Skin epidermis (tissue), 12 donors: ENCODE measurements around the gene TLE3.

Experiments
- H3K27ac ChIP-seq, 21 experiments: fragments of 200-600 bp; sonication (generic) in 11 of 21; one replicate each; pipeline ENCODE4 v1.5.0; 2020; ENCODE audit warnings: mild to moderate bottlenecking in 3 of 21, inconsistent platforms in 2 of 21, moderate library complexity in 2 of 21
- H3K4me3 ChIP-seq, 7 experiments: fragments of 200-600 bp; sonication (generic) in 2 of 7; one replicate each; pipeline ENCODE4 v1.5.0; 2020; ENCODE audit warnings: inconsistent platforms in 2 of 7, mild to moderate bottlenecking in 2 of 7, moderate library complexity in 1 of 7

The TLE3 gene

DNA sequence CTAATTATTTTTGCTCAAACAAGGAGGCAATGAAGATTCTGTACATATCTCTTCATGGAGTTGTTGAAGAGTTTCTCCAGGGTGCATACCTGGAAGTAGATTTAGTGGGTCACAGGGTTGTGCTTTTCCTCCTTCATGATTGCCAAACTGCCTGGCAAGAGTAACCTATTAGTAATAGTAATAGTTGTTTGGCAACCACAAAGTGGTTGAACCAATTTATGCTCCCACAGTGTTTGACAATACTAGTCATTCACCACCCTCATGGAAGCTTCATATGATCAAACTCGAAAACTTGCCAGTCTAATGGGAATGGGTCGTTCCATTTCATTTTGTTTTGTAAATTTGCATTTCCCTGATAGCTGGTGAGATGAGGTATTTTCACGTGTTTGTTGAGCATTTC, 57.8 kb downstream of the TLE3 start:
- no peak overlapping the region for H3K4me3 ChIP-seq
- no peak overlapping the region for H3K27ac ChIP-seq

DNA sequence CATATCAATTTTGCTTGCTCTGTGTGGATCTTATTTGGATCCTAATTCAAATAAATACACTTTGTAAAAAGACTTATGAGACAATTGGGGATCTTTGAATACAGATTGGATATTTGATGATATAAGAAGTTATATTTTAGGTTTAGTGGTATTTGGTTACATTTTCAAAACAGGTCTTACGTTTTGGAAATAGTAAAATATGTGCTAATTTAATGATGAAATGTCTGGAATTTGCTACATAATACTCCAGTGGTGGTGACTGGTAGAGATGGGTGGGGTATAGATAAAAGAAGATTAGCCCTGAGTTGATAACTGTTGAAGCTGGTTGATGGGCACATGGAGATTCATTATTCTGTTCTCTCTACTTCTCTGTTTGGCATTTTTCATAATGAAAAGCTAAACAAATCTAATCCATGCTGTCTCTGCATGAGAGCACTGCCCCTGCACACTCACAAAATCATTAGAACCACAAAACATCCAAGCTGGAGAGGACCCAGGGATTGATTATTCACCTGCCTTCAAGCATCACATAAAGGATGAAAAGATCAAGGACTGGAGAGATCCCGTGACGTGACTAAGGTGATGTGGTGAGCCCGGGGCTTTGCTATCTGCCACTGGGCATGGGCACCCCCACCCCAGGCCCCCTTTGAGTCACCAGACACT, 58.9 kb downstream of the TLE3 start:
- Histone ChIP-seq H3K4me3 (no peak overlapping the region), H3K27ac (no peak overlapping the region)

DNA sequence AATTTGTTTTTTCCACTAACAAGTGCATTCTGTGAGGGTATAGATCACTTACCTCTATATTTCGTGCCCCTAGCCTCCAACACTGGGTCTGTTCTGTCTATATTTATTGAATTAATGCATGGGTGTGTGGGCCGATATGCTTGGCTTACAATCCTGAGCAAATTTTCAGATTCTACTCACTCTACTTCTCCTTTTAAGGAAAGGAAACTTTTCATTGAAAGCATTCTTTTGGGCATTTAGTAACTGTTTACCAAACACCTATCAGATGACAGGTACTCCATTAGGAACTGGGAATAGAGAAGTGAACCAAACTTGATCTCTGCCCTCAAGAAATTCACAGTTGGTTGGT, 60.5 kb downstream of the TLE3 start:
- H3K27ac ChIP-seq: no peak overlapping the region

DNA sequence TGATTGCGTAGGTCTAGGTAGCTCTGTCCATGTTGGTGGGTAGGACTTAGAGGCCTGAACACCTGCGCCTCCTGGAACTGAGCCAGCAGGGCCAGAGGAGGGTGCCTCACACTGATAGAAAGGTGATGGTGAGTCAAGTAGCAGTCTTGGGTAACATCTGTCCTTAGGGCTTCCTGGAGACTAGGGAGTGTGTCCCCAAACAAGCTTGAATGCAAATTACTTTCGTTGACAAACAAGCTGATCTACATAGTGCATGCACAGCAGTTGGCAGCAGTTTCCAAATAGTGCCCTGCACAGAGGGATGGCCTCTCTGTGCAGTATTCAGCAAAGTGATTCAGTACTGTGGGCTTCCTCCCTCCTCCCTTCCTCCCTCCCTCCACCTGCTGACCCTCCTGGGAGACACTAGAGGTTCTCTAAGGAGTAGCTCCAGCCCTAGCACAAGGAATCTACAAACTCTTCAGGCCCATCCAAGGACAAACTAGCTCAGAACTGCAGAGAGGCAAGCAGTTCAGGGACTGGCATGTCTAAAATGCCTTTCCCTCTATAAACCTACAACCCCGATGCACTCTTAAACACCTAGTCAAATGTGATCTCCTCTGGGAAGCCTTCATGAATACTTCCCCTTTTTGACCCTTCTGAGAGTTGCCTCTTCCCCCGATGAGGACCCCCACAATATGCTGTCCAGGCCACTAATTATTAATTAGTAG, 61.0 kb downstream of the TLE3 start:
- no peak overlapping the region for H3K27ac ChIP-seq

More for the DNA sequence above, 60.5 kb downstream of the TLE3 start:
- H3K4me3 ChIP-seq: no peak overlapping the region

DNA sequence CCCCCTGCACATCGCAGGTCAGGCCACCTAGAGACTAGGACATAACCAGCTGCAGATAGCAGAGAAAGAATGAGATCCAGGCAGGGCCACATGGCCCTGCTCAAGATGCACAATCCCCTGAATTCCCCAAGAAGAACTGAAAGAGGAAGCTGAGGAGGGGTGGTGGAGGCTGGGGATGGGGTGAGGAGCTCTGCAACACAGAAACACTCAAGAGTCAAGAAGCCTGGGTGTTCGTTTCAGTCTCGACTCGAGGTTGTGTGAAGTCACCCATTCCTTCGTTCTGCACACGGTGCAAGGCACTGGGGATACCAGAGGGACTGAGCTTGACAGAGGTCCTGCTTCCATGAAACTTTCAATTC, 62.0 kb downstream of the TLE3 start:
- H3K27ac ChIP-seq: no peak overlapping the region
- no peak overlapping the region for H3K4me3 ChIP-seq

More for the DNA sequence above, 61.0 kb downstream of the TLE3 start:
- H3K4me3 ChIP-seq: no peak overlapping the region

DNA sequence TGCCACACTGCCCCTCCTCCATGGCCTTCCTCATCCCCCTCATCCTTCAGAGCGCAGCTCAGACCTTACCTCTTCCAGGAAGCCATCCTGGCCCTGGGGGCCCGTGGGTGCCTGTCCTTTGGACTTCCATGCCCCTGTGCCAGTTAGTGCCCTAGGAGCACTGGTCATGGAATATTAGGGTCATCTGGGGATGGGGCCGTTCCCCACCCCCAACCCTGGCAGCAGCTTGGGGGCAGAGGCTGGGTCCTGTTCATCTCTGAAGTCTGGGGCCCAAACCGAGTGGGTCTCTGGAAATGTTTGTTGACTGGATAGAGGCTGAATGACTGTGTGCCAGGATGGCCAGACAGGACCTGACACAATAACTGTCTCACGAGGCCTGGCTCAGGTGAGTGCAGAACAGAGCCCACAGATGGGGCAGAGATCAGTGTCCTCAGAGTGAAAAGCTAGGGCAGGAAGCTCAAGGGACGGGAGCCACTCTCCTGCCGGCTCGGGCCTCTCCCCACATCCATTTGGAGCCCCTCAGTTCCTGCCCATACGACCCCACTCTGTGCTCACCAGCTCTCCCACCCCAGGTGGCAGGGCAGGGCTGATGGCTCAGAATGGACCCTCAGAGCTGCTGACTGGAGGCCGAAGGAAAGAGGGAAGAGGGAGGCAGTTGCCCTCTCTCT, 62.5 kb downstream of the TLE3 start:
- H3K4me3 ChIP-seq: no peak overlapping the region
- H3K27ac ChIP-seq: no peak overlapping the region

DNA sequence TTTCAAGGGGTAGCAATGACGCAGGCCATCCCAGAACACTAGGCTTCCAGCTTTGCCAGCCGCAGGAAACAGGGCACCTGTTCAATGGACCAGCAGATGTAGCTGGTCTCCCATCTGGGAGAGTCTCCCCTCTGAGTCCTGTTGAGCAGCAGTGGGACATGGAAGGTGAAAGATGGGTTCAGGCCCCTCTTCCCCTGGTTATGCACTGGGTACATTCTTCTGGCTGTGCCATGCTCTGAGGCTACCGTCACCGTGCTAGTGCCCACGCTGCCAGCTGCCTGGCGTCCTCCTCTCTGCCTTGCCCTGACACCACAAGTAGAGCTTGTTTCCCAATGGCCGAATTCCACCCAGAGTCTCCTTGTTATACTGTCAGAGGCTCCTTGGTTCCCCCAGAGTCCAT, 63.1 kb downstream of the TLE3 start:
- H3K4me3 ChIP-seq: no peak overlapping the region
- H3K27ac ChIP-seq: no peak overlapping the region

DNA sequence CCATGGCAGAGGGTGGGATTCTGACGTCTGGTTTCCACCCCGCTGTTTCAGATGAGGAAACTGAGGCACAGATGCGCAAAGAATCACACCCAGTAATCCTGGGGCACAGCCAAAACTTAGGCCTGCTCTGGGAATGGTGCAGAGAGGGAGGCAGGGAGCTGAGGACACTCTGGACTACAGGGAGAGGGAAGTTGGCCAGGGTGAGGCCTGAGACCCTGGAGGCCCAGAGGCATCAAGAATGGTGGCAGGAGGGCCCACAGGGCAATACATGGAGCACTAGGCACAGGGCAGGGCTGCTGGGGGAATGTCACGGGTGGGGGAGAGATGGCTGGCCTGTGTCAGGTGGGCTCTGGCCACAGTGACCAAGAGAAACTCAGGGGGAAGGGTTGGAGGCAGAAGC, 63.6 kb downstream of the TLE3 start:
- Histone ChIP-seq H3K27ac (no peak overlapping the region), H3K4me3 (no peak overlapping the region)

DNA sequence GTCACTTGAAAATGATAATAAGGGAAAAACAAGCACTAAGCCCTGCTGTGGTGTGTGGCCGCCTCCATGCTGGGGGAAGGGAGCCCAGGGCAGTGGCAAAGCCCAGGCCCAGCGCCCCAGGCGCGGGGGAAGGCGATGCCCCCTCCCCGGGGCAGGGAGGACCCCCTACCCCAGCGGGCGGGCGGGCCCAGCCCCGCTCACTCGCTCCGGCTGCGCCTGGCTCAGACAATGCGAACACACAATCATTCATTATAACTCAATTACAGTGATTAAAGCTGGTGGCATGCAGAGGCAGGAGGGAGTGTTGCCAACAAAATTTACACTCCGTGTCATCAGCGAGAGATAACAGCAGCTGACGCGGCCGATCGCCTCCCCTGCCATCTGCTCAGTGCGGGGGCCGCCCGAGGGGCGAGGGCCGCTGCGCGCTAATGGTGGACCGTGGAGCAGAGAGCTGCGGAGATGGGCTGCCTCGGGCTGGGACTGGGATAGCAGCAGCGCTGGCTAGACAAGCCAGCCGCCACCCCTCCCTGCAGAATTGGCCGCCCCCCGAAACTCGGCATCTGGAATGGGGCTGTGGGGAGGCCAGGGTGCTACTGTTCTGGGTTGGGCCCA, 64.1 kb downstream of the TLE3 start:
- Histone ChIP-seq H3K27ac (no peak overlapping the region), H3K4me3 (no peak overlapping the region)

DNA sequence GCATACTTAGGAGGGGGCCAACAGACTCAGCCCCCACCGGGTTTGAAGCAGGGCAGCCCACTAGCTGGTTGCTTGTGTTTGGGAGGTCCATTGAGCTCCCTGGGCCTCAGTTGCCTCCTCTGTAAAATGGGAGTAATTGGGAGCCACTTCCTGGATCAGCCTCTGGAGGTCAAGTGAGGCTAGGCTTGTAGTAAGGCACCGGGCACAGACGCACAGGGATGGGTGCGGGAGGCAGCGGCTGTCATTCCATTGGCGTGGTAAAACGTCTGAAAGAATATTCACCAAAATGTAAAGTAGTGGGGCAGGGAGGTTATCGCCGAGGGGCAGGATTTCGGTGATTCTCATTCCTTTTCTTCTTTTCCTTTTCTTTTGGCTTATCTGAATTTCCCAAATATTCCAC, 64.6 kb downstream of the TLE3 start:
- no peak overlapping the region for H3K27ac ChIP-seq
- H3K4me3 ChIP-seq: no peak overlapping the region

DNA sequence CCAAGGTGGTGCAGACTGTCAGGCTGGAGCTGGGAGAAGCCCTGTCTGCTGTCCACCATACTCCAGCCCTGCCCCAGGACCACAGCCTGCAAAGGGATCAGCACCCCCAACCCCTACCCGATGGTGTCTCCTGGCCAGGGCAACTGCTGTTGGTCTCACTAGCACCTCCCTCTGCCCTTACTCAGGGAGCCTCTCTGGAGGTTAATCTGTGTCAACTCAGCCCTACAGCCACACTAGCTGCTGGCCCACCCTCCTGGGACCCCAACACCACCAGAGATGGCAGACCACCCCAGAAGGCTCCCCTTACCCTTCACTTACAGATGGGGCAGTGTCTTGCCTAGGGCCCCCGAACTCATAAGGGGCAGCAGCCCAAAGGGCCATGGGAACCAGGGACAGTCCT, 65.2 kb downstream of the TLE3 start:
- no peak overlapping the region for H3K27ac ChIP-seq
- no peak overlapping the region for H3K4me3 ChIP-seq

DNA sequence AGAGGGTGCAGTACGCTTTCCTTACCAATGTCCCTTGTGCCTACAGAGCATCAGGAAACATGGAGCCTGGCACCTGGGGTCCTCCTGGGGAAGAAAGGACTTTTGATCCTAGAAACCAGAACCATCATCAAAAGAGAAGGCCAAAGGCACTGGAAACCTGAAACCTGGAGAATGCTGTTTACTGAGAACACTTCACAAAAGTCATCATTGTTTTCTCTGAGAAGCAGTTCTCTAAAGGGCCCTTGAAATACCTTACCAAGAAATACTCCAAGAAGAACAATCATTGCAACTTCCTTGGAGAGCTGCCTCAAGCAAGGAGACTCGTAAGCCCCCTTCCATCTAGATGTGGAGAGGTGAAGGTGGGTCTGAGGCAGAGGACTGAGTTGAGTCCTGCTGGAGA, 66.0 kb downstream of the TLE3 start:
- H3K27ac ChIP-seq: no peak overlapping the region
- H3K4me3 ChIP-seq: no peak overlapping the region

DNA sequence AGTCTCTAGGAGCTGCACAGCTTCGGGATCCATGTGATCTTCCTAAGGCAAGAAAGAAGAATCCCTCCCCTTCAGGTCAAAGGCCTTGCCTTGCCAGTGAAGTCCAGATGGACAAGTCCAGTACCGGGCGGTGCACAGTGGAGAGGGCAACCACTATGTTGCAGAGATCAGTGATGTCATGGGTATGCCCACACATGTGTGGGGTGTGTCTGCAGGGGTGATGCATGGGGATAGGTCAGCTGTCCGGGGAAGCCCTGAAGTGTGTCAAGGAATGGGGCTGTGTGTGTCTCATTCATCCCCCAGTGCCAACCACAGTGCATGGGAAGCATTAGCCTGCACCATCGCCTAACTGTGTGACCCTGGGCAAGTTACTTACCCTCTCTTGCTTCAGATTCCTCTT, 66.5 kb downstream of the TLE3 start:
- Histone ChIP-seq H3K4me3 (no peak overlapping the region), H3K27ac (no peak overlapping the region)

DNA sequence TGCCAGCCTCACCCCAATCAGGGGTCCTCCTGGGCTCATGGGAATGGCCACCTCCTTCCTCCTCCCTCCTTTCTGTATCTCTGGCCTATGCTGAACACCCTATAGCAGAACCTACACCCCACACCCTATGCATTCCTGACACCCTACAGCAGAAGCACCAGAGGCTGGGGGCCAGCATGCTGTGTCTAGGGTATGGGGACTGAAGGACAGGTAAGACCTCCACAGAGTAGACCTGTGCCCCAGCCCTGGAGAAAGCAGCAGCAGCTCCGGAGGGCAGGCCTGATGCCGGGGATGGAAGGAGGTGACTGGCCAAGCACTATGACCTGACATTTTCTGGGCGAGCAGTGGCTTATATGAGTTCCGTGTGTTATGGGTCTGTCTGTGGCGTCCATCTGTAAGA, 66.9 kb downstream of the TLE3 start:
- Histone ChIP-seq H3K4me3 (no peak overlapping the region), H3K27ac (no peak overlapping the region)

DNA sequence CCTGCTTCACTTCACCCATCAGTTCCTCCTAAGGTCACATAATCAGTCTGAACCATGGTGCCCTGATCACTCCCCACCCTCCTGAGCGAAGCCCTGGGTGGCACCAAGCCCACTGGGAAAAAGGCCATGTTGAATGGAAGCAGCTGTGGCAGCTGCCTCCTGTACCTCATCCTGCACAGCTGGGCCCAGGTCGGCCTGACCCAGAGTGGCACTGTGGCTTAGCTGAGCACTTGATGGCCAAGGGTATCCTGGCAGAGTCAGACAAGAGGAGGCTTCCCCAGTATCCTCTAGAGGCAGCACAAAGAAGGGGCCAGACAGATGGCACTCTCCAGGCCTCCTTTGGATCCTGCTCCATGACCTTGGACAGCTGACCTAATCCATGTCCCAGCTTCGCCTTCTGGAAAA, 68.4 kb downstream of the TLE3 start:
- Histone ChIP-seq H3K4me3 (no peak overlapping the region), H3K27ac (no peak overlapping the region)

DNA sequence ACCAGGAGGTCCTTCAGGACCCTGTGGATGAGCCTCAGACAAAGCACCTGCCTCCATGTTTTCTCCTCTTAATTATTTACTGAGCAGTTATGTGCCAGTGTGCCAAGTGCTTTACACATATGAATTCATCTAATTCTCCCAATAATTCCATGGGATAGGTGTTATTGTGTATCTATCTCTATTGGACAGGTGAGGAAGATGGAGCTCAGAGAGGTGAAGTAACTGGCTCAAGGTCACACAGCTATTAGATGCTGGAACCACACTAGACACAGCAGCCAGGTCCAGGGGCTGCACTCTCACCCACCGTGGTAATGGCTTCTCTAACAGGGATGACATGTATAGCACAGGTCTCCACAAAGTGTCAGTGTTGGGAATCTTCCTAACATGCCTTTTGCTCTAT, 70.2 kb downstream of the TLE3 start:
- Histone ChIP-seq H3K27ac (no peak overlapping the region), H3K4me3 (no peak overlapping the region)

DNA sequence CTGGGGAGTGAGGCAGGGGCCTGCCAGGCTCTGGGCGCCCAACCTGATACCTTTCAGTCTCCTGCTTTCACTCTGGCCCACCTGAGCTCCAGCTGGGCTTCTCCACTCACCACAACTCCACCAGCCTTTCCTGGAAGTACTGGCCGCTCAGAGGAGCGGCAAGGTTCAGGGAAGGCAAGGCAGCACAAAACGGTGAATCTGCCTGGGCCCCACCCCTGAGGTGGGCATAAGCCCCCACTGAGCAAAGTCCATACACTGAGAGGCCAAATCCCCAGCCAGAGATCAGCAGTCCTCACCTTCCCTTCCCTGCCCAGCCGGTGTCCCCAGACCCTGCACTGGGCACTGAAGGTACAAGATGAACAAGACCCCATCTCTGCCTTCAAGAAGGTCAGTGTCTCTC, 70.7 kb downstream of the TLE3 start:
- Histone ChIP-seq H3K27ac (no peak overlapping the region), H3K4me3 (no peak overlapping the region)

DNA sequence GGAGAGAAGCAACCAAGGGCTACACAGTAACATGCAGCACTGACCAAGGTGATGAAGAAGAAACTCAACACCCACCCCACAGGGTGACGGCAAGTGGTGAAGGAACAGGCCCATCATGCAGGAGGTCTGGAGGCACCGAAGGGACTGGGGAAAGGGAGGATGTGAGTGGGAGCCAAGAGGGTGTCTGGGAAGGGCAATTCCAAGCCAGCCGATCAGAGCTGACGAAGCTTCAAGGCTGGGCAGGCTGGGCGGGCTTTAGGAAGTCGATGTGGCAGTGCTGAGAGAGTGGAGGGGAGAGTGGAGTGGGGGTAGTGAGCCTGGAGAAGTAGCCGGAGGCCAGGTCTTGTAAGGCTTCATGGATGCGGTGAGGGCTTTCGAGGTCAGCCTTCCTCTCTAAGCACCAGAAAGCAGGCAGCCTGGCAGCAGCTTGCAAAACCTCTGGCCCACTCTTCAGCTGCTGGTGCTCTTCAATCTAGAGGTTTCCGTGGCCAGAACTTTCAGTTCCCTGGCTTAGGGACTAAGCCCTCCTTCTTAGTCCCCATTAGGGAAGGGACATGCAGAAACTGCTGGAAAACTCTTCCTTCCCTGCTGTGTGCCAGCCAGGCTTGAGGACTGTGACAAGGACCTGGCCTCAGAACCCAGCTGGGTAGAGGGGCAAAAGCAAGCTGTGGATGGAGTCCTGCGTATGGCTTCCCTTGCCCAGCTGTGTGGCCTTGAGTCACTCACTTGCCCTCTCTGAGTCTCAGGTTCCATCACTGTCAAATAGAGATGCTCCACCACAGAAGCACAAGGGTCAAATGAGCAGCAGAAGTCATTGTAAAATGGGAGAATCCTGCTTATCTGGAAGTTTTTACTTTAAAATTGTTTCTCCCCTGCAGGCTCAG, 72.1 kb downstream of the TLE3 start:
- H3K4me3 ChIP-seq: no peak overlapping the region
- no peak overlapping the region for H3K27ac ChIP-seq

DNA sequence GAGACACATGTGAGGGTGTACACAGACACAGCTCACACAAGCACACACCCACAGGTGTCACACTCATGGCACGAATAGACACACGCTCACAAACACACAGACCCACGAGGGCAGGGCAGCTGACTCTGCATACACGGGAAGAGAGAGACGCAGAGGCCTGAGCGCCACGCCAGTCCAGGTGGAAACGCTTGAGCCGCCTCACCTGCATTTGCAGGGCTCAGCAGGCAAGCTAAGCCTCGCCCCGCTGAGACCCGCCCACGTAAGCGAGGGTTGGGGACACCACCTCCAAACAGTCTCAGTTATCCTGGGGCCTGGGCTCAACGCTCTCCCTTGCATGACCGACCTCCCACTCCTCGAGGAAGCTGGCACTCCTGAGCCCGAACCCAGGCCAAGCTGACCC, 73.2 kb downstream of the TLE3 start:
- no peak overlapping the region for H3K4me3 ChIP-seq
- no peak overlapping the region for H3K27ac ChIP-seq
